Coronary artery (tissue), 2 donors: Measurements from ENCODE around the gene STX18.
A peak's percentile ranks its signal among the peaks of the same experiment; 100 is the strongest.
"Not testable (repeated sequence)": the region's sequence is repeated elsewhere in the genome, so short reads cannot be mapped to it uniquely, and the experiment has no call there.

Experiments
- DNase-seq: peaks from one replicate; pipeline ENCODE4 v3.0.0-alpha.2; 2017; ENCODE audit warnings: low spot score
- H3K27ac ChIP-seq, 2 donors: fragments of 200-600 bp; sonication (generic); one replicate each; pipeline ENCODE4 v1.5.1; 2016 to 2019
- H3K4me3 ChIP-seq: fragments of 200-600 bp; sonication (generic); 2 replicates; pipeline ENCODE4 v1.5.1; 2016; ENCODE audit warnings: mild to moderate bottlenecking, moderate library complexity
- CTCF ChIP-seq: fragments of 200-600 bp; sonication (generic); IDR thresholded peaks from one replicate; pipeline ENCODE4 v1.5.1; 2019; ENCODE audit warnings: antibody characterized with exemption

STX18 gene

GRCh38 chr4:4554234-4554633 lies 12.4 kb upstream of the STX18 start:
- no peak overlapping the region for H3K27ac ChIP-seq
- H3K4me3 ChIP-seq, result no peak overlapping the region
- no peak for DNase-seq
- no peak for TF ChIP-seq CTCF

GRCh38 chr4:4552042-4552441 lies 10.2 kb upstream of the STX18 start:
- H3K27ac ChIP-seq, H3K4me3 ChIP-seq, DNase-seq: not testable (repeated sequence)

GRCh38 chr4:4550161-4550560 lies 8.3 kb upstream of the STX18 start:
- H3K27ac ChIP-seq, DNase-seq, H3K4me3 ChIP-seq: not testable (repeated sequence)

GRCh38 chr4:4549534-4549933 lies 7.7 kb upstream of the STX18 start:
- H3K27ac ChIP-seq, result no peak overlapping the region
- TF ChIP-seq CTCF, result no peak

GRCh38 chr4:4542774-4543485 lies 1.1 kb upstream of the STX18 start:
- DNase-seq, result no peak
- H3K4me3 ChIP-seq, result peak overlapping the region; percentile 100
- TF ChIP-seq CTCF, result no peak
- no peak overlapping the region for H3K27ac ChIP-seq

More at GRCh38 chr4:4549534-4549933, 7.7 kb upstream of the STX18 start:
- no peak overlapping the region for H3K4me3 ChIP-seq
- DNase-seq, result no peak

GRCh38 chr4:4541040-4541631 lies 712 bp downstream of the STX18 start:
- Histone ChIP-seq H3K4me3 (peak overlapping the region; percentile 100), H3K27ac (peak overlapping the region; percentile 77 to 90)
- no peak for DNase-seq
- TF ChIP-seq CTCF, result no peak

- TF ChIP-seq CTCF, result no peak
- H3K4me3 ChIP-seq, result no peak overlapping the region
- H3K27ac ChIP-seq, result no peak overlapping the region
- DNase-seq, result no peak
These were observed 2.4 kb downstream of the STX18 start for GRCh38 chr4:4539481-4539880.

- no peak overlapping the region for H3K27ac ChIP-seq
- no peak for DNase-seq
- TF ChIP-seq CTCF, result no peak
- no peak overlapping the region for H3K4me3 ChIP-seq
These were observed 6.3 kb downstream of the STX18 start for GRCh38 chr4:4535590-4535989.
